GM19043 (cell line): ENCODE measurements around the gene ASB18.
"Not testable (repeated sequence)": the region's sequence is repeated elsewhere in the genome, so short reads cannot be mapped to it uniquely, and the experiment has no call there.

ENCODE experiments used
- ATAC-seq: cut with Tn5 transposase; IDR thresholded peaks from one replicate; pipeline ENCODE4 v1.9.1; 2021; ENCODE audit warnings: low read depth; ENCODE audit not compliant: unreplicated experiment

Gene ASB18, protein sequence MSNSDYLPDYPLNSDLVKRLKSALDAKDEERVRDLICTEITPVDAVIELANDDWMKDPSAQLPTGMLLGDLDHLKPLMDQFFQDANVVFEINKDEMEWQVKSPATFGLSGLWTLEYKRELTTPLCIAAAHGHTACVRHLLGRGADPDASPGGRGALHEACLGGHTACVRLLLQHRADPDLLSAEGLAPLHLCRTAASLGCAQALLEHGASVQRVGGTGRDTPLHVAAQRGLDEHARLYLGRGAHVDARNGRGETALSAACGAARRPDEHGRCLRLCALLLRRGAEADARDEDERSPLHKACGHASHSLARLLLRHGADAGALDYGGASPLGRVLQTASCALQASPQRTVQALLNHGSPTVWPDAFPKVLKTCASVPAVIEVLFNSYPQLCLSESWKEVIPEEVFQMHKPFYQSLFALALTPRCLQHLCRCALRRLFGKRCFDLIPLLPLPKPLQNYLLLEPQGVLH

GRCh38 chr2:236264256-236264655 lies at the start of gene ASB18:
Gene ASB18, minus strand, starts transcription at chr2:236264406. Its CDS starts 61 bp downstream, at chr2:236264345.
- ATAC-seq = no peak

GRCh38 chr2:236311286-236311685 lies 47.1 kb upstream of the ASB18 start:
- ATAC-seq = no peak

- ATAC-seq = no peak
These were observed 45.4 kb upstream of the ASB18 start for GRCh38 chr2:236309669-236310029.

DNA sequence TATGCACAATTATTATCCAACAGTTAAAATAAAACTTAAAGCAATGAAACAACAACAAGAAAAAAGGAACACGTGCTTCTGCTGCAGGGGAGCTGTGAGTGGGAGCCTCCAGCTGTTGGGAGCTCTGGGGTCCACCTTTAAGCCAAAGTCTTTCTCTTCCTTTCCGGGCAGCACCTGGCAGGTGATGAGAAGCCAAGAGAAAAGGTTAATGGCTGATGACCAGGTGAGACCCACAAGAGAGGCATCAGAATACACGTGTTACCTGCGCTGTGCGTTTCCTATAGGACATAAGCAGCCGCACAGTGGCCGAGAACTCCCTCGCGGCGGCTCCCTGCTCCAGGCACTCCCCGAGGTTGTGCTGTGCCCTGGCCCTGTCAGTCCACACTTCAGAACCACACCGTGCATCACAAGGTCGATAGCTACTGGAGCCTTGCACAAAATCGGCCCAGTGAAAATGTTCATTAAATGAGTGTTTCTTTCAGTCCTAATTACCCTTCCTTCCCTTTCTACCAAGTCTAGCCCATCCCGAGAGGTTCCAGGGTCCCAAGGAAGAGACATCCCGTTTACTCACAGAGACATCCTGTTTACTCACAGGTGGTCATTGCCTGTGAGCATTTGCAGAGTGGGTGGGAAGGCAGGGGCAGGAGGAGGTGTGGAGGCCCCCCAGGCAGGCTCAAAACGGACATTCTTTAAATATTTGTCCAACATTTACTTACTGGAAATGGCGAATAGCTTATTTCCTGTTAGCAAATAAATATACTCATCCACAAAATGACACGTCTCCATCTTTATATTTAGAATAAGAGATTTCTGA lies 44.9 kb upstream of the ASB18 start:
- ATAC-seq = no peak

- ATAC-seq = no peak
These were observed 43.4 kb upstream of the ASB18 start for GRCh38 chr2:236307641-236308040.

- ATAC-seq = no peak
These were observed 42.8 kb upstream of the ASB18 start for GRCh38 chr2:236306825-236307540.

GRCh38 chr2:236305964-236306605 lies 41.9 kb upstream of the ASB18 start:
- no peak for ATAC-seq

DNA sequence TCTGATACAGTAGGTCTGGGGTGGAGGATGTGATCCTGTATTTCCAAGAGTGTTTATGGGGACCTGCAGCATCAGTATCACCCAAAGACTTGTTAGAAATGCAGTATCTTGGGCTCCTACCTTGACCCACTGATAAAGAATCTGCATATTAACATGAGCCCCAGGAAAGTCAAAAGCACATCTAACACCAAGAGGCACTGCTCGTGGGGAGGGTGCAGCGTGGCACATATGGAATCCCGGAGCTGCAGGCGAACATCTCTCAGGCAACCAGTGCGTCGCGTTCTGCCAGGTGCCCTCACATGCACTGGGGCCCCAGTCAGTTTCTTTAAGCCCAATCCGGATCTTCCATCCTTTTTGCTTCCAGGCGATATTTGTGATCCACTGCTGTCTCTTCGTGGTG lies 41.3 kb upstream of the ASB18 start:
- ATAC-seq = no peak

DNA sequence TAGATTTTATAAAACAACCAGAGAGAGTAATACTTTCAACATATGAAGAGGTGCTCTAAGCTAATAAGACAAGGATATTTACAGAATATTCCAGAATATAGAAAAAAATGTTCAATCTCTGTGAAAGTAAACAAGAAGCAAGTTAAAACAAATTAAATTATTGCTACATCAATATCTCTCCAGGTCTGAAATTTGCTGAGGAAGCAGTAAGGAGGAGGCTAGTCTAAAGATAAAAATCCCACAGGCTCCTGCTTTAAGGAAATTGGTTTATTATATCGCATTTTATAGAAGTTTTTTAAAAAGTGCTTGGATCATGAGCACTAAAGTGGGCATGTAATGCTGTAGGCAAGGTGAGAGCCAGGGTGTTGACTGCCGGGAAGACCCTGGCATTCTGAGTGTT lies 39.7 kb upstream of the ASB18 start:
- no peak for ATAC-seq

- ATAC-seq = no peak
These were observed 38.3 kb upstream of the ASB18 start for GRCh38 chr2:236302555-236302954.

DNA sequence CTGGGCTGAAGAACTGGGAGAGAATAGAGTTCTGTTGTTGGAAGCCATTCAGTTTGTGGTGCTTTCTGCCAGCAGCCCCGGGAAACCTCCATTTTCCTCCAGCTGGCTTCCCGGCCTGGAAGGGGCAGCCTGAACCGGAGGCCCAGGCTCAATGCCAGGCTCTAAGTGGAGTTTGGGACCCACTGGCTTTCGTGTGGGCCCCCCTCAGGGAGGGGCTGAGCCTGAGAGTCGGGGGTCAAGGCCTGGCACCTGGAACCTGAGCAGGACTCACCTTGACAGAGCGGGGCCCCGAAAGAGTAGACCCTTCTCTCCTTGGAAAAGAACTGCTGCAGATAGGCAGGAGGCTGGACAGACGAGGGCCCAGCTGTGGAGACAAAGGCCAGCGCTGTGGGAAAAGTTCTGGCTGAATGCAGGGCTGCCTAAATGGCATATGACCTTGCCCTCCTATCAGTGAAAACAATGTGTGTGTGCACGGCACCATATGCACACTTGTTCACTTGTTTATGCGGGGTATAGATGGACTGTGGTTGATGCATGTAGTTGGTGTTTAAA lies 34.8 kb upstream of the ASB18 start:
- no peak for ATAC-seq

DNA sequence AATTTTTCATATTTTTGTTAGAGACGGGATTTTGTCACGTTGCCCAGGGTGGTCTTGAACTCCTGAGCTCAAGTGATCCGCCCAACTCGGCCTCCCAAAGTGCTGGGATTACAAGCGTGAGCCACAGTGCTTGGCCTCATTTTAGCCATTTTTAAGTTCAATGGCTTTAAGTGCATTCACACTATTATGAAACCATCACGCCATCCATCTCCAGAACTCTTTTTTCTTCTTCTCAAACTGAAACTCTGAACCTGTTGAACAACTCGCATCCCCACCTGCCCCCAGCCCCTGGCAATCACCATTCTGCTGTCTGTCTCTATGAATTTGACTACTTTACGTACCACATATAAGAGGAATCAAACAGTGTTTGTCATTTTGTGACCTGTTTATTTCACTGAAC lies 31.3 kb upstream of the ASB18 start:
- ATAC-seq = no peak

DNA sequence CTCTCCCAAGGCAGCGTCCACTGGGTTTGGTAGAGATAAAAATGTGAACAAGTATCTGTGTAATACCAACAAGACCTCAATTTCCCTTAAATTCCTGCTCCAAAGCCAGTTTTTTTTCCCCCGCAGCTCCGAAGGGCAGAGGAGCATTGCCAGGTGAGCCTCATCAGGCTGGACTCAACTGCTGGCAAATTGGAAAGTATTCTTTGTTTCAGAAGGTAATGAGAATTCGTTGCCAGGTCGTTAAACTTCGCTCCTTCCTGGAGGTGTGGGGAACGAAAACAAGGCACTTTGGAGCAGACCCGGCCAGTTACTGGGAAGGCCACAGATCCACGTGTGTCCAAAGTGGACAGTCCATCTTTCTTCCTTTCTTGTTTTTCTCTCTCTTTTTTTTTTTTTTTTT lies 30.4 kb upstream of the ASB18 start:
- no peak for ATAC-seq

- no peak for ATAC-seq
These were observed 29.1 kb upstream of the ASB18 start for GRCh38 chr2:236293241-236293810.

- ATAC-seq = no peak
These were observed 27.7 kb upstream of the ASB18 start for GRCh38 chr2:236291911-236292310.

- no peak for ATAC-seq
These were observed 27.3 kb upstream of the ASB18 start for GRCh38 chr2:236291476-236291875.

DNA sequence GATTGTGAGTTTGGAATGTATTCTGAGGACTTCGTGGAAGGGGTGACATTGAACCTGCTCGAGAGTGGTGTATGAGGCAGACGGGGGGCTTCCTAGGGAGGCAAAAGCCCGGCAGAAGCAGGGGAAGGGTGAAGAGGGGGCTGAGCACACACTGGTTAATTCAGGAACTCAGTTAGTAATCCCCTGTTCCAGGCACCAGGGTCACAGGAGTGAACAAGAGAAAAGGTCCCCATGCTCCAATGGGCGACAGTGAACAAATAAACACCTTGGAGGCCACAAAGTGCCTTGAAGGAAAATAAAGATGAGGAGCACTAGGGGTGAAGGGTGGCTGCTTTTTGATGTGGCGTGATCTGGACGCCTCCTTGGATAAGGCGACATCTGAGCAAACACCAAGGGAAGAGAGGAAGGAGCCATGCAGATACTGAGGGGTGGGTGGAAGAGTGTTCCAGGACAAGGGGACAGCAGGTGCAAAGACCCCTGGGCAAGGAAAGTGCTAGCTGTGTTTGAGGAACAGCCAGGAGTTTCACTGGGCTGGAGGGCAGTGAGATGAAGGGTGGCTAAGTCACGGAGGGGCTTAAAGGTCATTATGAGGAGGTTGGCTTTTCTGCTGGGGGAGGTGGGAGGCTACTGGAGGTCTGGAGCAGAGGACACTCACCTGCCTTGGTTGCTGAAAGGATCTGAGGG lies 26.7 kb upstream of the ASB18 start:
- no peak for ATAC-seq

DNA sequence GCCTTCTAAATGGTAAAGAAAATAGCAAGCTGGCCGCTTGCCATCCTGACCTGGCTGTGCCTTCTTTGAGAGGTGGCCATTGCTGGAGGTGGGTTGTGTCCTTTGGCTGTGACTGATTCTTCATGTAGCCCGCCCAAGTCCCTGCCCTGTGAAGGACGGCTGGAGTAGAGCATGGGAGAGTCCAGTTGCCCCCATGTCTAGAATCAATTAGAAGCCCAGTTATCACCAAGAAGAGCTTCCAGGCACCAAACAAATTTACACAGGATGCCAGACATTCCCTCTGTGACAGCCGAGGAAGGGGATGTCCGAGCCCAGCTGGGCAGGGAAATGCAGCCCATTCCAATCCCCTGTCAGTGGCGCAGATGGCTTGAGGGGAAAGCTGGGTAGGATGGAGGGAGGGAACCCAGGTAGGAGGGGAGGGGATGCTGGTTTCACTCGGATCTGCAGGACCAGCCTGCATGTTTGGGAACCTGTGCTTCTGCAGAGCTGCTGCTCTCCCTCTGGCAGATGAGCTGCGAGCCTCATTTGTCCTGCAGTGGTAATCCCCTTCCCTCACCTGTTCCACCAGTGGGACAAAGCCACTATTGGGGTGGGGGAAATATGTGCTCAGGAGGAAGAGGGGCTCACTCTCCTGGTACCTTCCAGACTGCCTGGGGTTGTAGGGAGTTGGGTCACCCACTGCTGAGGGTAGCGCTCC lies 25.7 kb upstream of the ASB18 start:
- ATAC-seq = no peak

- ATAC-seq = not testable (repeated sequence)
These were observed 24.2 kb upstream of the ASB18 start for GRCh38 chr2:236288373-236288772.
